Osteoblast (primary cell): ENCODE results near the gene PARD3. TPM values are rescaled to one million over a fixed set of nuclear protein-coding genes. Genes with fewer than 3 reads are reported as not detected.

Experiments
- DNase-seq: peaks from one replicate; pipeline ENCODE4 v3.0.0; 2011; ENCODE audit warnings: low spot score, mixed read lengths; ENCODE audit not compliant: insufficient read length; ENCODE audit errors: missing footprints
- H2AFZ ChIP-seq: 2 replicates; pipeline ENCODE4 v1.6.0; 2011; ENCODE audit warnings: mild to moderate bottlenecking, low read length
- H3K27ac ChIP-seq: 2 replicates; pipeline ENCODE4 v1.5.1; 2011; ENCODE audit warnings: mild to moderate bottlenecking, low read depth, low read length, moderate library complexity
- H3K27me3 ChIP-seq: 2 replicates; pipeline ENCODE4 v1.6.0; 2012; ENCODE audit warnings: mild to moderate bottlenecking, control low read depth, inconsistent platforms, low read length, moderate library complexity; ENCODE audit not compliant: insufficient read depth
- H3K36me3 ChIP-seq: 2 replicates; pipeline ENCODE4 v1.5.1; 2011; ENCODE audit warnings: mild to moderate bottlenecking, low read length, control low read depth, moderate library complexity; ENCODE audit not compliant: insufficient read depth
- H3K4me1 ChIP-seq: 2 replicates; pipeline ENCODE4 v1.5.1; 2011; ENCODE audit warnings: mild to moderate bottlenecking, low read length, control low read depth, moderate library complexity; ENCODE audit not compliant: insufficient read depth
- H3K4me2 ChIP-seq: 2 replicates; pipeline ENCODE4 v1.6.0; 2011; ENCODE audit warnings: mild to moderate bottlenecking, low read length; ENCODE audit not compliant: insufficient read depth
- H3K4me3 ChIP-seq: fragments of 200-600 bp; sonication (generic); 3 replicates; pipeline ENCODE4 v1.5.1; 2012; ENCODE audit warnings: mild to moderate bottlenecking, low read length, inconsistent platforms; ENCODE audit not compliant: insufficient read depth
- H3K79me2 ChIP-seq: 2 replicates; pipeline ENCODE4 v1.6.0; 2012; ENCODE audit warnings: mild to moderate bottlenecking, low read length, control low read depth, inconsistent platforms; ENCODE audit not compliant: insufficient read depth
- H3K9me3 ChIP-seq: 2 replicates; pipeline ENCODE4 v1.5.1; 2011; ENCODE audit warnings: low read depth, low read length, control low read depth
- H4K20me1 ChIP-seq: 2 replicates; pipeline ENCODE4 v1.6.0; 2012; ENCODE audit warnings: mild to moderate bottlenecking, low read length, control low read depth; ENCODE audit not compliant: insufficient read depth
- total RNA-seq: library from RNA; depleted of rRNA; stranded (reverse); fragments of >200 nt; gene quantifications from 2 replicates; pipeline ENCODE4 v1.2.3, GENCODE V29; 2012
- TF ChIP-seq, protein P1 (sequence below): IDR thresholded peaks from 2 replicates; pipeline ENCODE4 v1.5.1; 2011; ENCODE audit warnings: mild to moderate bottlenecking, low read depth, low read length, moderate library complexity; ENCODE audit errors: extremely low read depth

Gene PARD3
- total RNA-seq, 1 donor, result 71.7 TPM

DNA sequence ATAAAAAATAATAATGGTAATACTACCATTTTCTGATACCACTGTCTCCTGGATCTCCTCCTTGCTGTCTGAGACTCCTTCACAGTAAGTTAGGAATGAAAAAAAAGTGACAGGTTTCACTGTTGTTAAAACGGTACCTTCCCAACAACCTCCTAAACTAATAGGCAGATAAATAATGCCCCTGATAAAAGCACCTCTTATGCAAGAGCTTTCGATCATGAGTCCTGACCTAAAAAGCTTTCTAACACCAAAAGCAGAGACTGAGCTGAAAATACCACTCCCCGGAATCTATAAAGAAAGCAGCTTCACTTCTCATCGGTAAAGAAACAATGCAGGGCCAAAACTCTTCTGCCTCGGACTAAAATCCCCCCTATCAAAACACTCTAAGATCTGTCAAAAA lies 14.5 kb downstream of the PARD3 start:
- Histone ChIP-seq H3K27me3 (no peaks in the 10 kb centered on the region), H3K79me2 (peaks cover 20% of the 10 kb centered on the region), H4K20me1 (peaks cover 28% of the 10 kb centered on the region), H3K27ac (no peak overlapping the region), H3K4me1 (no peaks in the 10 kb centered on the region), H3K4me3 (no peak overlapping the region), H3K9me3 (no peaks in the 10 kb centered on the region), H3K4me2 (no peak overlapping the region), H3K36me3 (no peaks in the 10 kb centered on the region), H2AFZ (no peak overlapping the region)
- DNase-seq, result no peak
- TF ChIP-seq, protein P1, sequence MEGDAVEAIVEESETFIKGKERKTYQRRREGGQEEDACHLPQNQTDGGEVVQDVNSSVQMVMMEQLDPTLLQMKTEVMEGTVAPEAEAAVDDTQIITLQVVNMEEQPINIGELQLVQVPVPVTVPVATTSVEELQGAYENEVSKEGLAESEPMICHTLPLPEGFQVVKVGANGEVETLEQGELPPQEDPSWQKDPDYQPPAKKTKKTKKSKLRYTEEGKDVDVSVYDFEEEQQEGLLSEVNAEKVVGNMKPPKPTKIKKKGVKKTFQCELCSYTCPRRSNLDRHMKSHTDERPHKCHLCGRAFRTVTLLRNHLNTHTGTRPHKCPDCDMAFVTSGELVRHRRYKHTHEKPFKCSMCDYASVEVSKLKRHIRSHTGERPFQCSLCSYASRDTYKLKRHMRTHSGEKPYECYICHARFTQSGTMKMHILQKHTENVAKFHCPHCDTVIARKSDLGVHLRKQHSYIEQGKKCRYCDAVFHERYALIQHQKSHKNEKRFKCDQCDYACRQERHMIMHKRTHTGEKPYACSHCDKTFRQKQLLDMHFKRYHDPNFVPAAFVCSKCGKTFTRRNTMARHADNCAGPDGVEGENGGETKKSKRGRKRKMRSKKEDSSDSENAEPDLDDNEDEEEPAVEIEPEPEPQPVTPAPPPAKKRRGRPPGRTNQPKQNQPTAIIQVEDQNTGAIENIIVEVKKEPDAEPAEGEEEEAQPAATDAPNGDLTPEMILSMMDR, result no peak

DNA sequence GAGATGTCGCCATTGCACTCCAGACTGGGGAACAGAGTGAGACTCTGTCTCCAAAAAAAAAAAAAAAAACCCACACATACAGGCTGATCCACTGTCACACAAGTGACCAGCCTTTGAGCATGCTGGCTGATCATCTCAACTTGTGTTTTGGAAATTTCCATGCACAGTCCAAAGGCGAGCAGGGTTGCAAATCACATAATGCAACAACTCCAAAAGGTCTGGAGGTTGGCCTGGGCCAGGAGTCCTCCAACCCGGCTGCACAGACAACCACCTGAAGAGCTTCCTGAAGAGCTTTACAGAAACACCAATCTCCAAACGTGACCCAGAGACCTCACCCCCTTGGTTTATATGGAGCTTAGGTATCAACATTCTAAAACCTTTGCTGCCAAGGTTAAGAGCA lies 16.4 kb downstream of the PARD3 start:
- no peak for DNase-seq
- H2AFZ ChIP-seq, result no peak overlapping the region
- H3K79me2 ChIP-seq, result peaks cover 31% of the 10 kb centered on the region
- TF ChIP-seq, protein P1, result no peak
- no peak overlapping the region for H3K4me2 ChIP-seq
- H3K9me3 ChIP-seq, result no peaks in the 10 kb centered on the region
- H3K4me1 ChIP-seq, result no peaks in the 10 kb centered on the region
- no peak overlapping the region for H3K27ac ChIP-seq
- H4K20me1 ChIP-seq, result peaks cover 33% of the 10 kb centered on the region
- H3K27me3 ChIP-seq, result no peaks in the 10 kb centered on the region
- H3K4me3 ChIP-seq, result no peak overlapping the region
- no peaks in the 10 kb centered on the region for H3K36me3 ChIP-seq

DNA sequence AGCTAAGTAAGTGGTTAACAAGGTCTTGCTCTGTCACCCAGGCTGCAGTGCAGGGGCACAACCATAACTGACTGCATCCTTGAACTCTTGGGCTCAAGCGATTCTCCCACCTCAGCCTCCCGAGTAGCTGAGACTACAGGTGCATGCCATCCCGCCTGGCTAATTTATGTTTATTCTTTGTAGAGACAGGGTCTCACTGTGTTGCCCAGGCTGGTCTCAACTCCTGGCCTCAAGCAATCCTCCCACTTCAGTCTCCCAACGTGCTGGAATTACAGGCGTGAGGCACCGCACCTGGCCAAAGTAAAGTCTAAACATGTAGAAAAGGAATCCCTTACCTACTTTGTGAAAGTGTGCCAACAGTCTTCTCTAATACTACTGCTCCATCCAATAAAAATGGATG lies 17.9 kb downstream of the PARD3 start:
- no peak overlapping the region for H3K4me2 ChIP-seq
- no peaks in the 10 kb centered on the region for H3K36me3 ChIP-seq
- H3K79me2 ChIP-seq, result peaks cover 42% of the 10 kb centered on the region
- H2AFZ ChIP-seq, result no peak overlapping the region
- peaks cover 41% of the 10 kb centered on the region for H4K20me1 ChIP-seq
- H3K9me3 ChIP-seq, result no peaks in the 10 kb centered on the region
- no peak overlapping the region for H3K27ac ChIP-seq
- H3K27me3 ChIP-seq, result no peaks in the 10 kb centered on the region
- H3K4me3 ChIP-seq, result no peak overlapping the region
- TF ChIP-seq, protein P1, result no peak
- DNase-seq, result no peak
- H3K4me1 ChIP-seq, result no peaks in the 10 kb centered on the region

DNA sequence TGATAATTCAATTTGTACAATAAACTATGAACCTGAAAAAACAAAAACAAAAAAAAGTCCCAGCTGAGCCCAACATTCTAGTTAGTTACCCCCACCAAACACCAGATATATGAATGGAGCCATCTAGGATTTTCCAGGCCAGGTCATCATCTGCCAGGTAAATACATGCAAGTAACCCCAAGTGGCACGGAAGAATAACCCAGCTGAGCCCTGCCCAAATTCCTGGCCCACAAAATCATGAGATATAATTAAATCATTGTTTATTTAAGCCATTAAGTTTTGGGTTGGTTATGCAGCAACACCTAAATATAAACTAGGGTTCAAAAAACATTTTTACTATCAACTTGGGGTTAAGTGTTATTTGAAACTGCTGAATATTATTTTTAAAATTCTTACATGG lies 19.0 kb downstream of the PARD3 start:
- peaks cover 51% of the 10 kb centered on the region for H3K79me2 ChIP-seq
- H2AFZ ChIP-seq, result no peak overlapping the region
- peaks cover 45% of the 10 kb centered on the region for H4K20me1 ChIP-seq
- no peaks in the 10 kb centered on the region for H3K36me3 ChIP-seq
- no peak overlapping the region for H3K27ac ChIP-seq
- H3K9me3 ChIP-seq, result no peaks in the 10 kb centered on the region
- H3K4me1 ChIP-seq, result no peaks in the 10 kb centered on the region
- no peak for DNase-seq
- no peaks in the 10 kb centered on the region for H3K27me3 ChIP-seq
- no peak overlapping the region for H3K4me3 ChIP-seq
- TF ChIP-seq, protein P1, result no peak
- H3K4me2 ChIP-seq, result no peak overlapping the region
